OCI-LY3 (cell line): ENCODE measurements around the gene RAPGEF5.

Source experiments
- CTCF ChIP-seq: fragments of 200-600, 300-600 bp; sonication (generic); IDR thresholded peaks from 2 replicates; pipeline ENCODE4 v1.5.1; 2014; ENCODE audit warnings: antibody characterized with exemption, low read length, low read depth
- EZH2phosphoT487 ChIP-seq: fragments of 200-600 bp; shearing (Covaris generic); IDR thresholded peaks from 2 replicates; pipeline ENCODE4 v1.6.1; 2018; ENCODE audit warnings: antibody characterized with exemption, mixed run types, low read depth

GRCh38 chr7:22393913-22394729 lies 37.2 kb upstream of the RAPGEF5 start:
- TF ChIP-seq CTCF = no peak
- no peak for TF ChIP-seq EZH2phosphoT487
